Measurements from ENCODE around the gene PRDM10. TPM values are rescaled to one million over a fixed set of nuclear protein-coding genes. Genes with fewer than 3 reads are reported as not detected.

PRDM10 gene
- total and polyA plus RNA-seq, 3 experiments from 2014 or later: 2.8 to 17.7 (median 16.0) TPM

DNA sequence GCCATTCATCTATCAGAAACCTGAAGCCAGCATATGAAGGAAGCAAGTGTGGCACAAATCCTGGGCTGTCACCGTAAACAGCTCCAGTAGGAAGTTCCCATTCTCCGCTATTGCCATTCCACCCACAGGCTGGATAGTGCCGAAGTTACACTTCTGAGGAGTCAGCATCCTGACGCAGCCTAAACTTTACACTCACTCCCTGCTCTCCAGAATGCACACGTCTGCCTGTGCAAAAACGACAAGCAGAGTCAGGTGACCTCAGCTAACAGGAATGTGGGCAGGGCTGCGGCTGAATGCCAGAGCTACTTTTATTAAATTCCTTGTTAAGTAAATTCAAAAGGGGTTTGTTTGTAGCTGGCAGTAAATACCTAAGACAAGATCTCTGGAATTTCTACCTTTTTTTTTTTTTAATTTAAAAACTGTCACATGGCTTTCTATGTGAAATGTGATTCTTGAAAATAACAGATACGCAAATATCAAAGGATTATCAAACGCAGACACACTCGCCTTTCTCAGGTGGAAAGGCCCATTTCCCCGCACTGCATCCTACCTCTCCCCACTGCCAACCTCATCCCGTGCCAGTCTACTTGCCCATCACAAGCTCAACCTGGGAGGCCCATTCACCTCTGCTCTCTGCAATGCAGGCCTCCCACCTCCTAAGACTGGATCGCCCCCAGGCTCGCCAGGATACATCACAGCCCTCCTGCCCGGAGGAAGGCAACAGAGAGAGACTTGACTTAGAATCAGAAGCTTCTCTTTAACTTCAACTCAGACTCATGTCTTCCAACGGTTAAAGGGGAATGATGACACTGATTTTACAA, 140.7 kb downstream of the PRDM10 start:
- POLR2A ChIA-PET: interaction anchor here (0.7 kb wide), 1 partner anchor 8 kb away, joined by 3 read pairs; no protein-coding TSS in a partner anchor
- Mint-ChIP-seq H3K36me3 (peaks cover 15 to 73% (median 23%) of the 10 kb centered on the region in 3 donors), H3K9me3 (no peaks in the 10 kb centered on the region), H3K27ac (peak overlapping the region; percentile 41 to 92 (median 77)), H3K4me1 (peaks cover 21 to 54% (median 42%) of the 10 kb centered on the region in 3 donors), H3K4me3 (no peak overlapping the region), H3K27me3 (no peaks in the 10 kb centered on the region)
- no peak overlapping the region for H3K27ac ChIP-seq (ENCODE audit: low read depth, low read length)
- H3K9me3 ChIP-seq (ENCODE audit: low read length): no peaks in the 10 kb centered on the region
- H3K27me3 ChIP-seq (ENCODE audit: insufficient read depth, low read length, poor library complexity, severe bottlenecking): no peaks in the 10 kb centered on the region
- no peak overlapping the region for H3K4me3 ChIP-seq (ENCODE audit: low read length)
- CTCF ChIA-PET: interaction anchor here (1.0 to 2.1 kb wide), 3 partner anchors 11 to 270 kb away, joined by 3 to 5 read pairs (median 4); no protein-coding TSS in a partner anchor
- DNase-seq: no peak
- H3K4me1 ChIP-seq (ENCODE audit: insufficient read depth, low read length): peaks cover 40% of the 10 kb centered on the region
- H3K36me3 ChIP-seq (ENCODE audit: insufficient read depth, low read length): peaks cover 37% of the 10 kb centered on the region

DNA sequence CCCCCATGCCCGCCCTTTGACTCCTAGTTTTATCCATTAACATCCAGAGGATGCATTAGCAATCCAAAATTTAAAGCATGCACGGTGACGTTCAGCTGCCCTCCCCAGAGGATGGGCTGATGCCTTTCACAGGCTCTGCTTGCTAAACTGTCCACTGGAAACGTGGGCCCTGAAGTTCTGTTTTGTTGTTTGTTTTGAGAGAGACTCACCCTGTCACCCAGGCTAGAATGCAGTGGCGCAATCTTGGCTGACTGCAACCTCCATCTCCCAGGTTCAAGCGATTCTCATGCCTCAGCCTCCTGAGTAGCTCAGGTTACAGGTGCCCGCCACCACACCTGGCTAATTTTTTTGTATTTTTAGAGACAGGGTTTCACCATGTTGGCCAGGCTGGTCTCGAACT, 146.6 kb downstream of the PRDM10 start:
- H3K27ac Mint-ChIP-seq: peak overlapping the region in 2 of 8 donors; percentile 52 to 53
- H3K4me1 ChIP-seq (ENCODE audit: insufficient read depth, low read length): peaks cover 54% of the 10 kb centered on the region
- POLR2A ChIA-PET: no interaction called here

GRCh38 chr11:129855086-129855485, 147.5 kb downstream of the PRDM10 start:
- Mint-ChIP-seq H3K27ac (peak overlapping the region in 7 of 8 donors; percentile 0 to 98 (median 51)), H3K27me3 (no peaks in the 10 kb centered on the region), H3K4me3 (peak overlapping the region in 4 of 7 donors; percentile 6 to 32 (median 10)), H3K9me3 (no peaks in the 10 kb centered on the region), H3K36me3 (peaks cover 0 to 11% (median 2%) of the 10 kb centered on the region in 3 donors), H3K4me1 (peaks cover 35 to 55% (median 45%) of the 10 kb centered on the region in 3 donors)
- Histone ChIP-seq H3K27ac (ENCODE audit: low read depth, low read length) (no peak overlapping the region), H3K9me3 (ENCODE audit: low read length) (no peaks in the 10 kb centered on the region), H3K4me1 (ENCODE audit: insufficient read depth, low read length) (peaks cover 45% of the 10 kb centered on the region), H3K4me3 (ENCODE audit: low read length) (no peak overlapping the region), H3K27me3 (ENCODE audit: insufficient read depth, low read length, poor library complexity, severe bottlenecking) (no peaks in the 10 kb centered on the region), H3K36me3 (ENCODE audit: insufficient read depth, low read length) (no peaks in the 10 kb centered on the region)
- no peak for DNase-seq
- POLR2A ChIA-PET: interaction anchor here (0.8 to 2.4 kb wide), 2 partner anchors 40 kb away, joined by 3 to 16 read pairs; partner anchors contain the start of genes NFRKB and TMEM45B
- CTCF ChIA-PET: interaction anchor here (1.0 kb wide), 1 partner anchor 26 kb away, joined by 4 read pairs; no protein-coding TSS in a partner anchor

More for the DNA sequence above, 146.6 kb downstream of the PRDM10 start:
- DNase-seq: no peak
- Mint-ChIP-seq H3K36me3 (peaks cover 0 to 18% (median 2%) of the 10 kb centered on the region in 3 donors), H3K4me1 (peaks cover 38 to 62% (median 50%) of the 10 kb centered on the region in 3 donors), H3K4me3 (no peak overlapping the region), H3K27me3 (no peaks in the 10 kb centered on the region), H3K9me3 (no peaks in the 10 kb centered on the region)
- Histone ChIP-seq H3K27me3 (ENCODE audit: insufficient read depth, low read length, poor library complexity, severe bottlenecking) (no peaks in the 10 kb centered on the region), H3K27ac (ENCODE audit: low read depth, low read length) (no peak overlapping the region), H3K9me3 (ENCODE audit: low read length) (no peaks in the 10 kb centered on the region), H3K36me3 (ENCODE audit: insufficient read depth, low read length) (no peaks in the 10 kb centered on the region), H3K4me3 (ENCODE audit: low read length) (no peak overlapping the region)
- CTCF ChIA-PET: no interaction called here

- Mint-ChIP-seq H3K4me1 (peaks cover 33 to 48% (median 40%) of the 10 kb centered on the region in 3 donors), H3K27ac (peak overlapping the region in 7 of 8 donors; percentile 51 to 98 (median 94)), H3K27me3 (peaks cover 0 to 1% of the 10 kb centered on the region in 2 donors), H3K4me3 (peak overlapping the region in 6 of 7 donors; percentile 45 to 75 (median 64)), H3K36me3 (peaks cover 0 to 6% (median 2%) of the 10 kb centered on the region in 3 donors), H3K9me3 (no peaks in the 10 kb centered on the region)
- no peaks in the 10 kb centered on the region for H3K27me3 ChIP-seq (ENCODE audit: insufficient read depth, low read length, poor library complexity, severe bottlenecking)
- POLR2A ChIA-PET: interaction anchor here (0.6 to 2.4 kb wide), 5 partner anchors 9 to 149 kb away, joined by 3 to 16 read pairs (median 4); partner anchors contain the start of genes NFRKB, PRDM10 and TMEM45B
- no peaks in the 10 kb centered on the region for H3K36me3 ChIP-seq (ENCODE audit: insufficient read depth, low read length)
- H3K27ac ChIP-seq (ENCODE audit: low read depth, low read length): no peak overlapping the region
- H3K9me3 ChIP-seq (ENCODE audit: low read length): no peaks in the 10 kb centered on the region
- peak overlapping the region; percentile 33 for H3K4me3 ChIP-seq (ENCODE audit: low read length)
- CTCF ChIA-PET: interaction anchor here (1.0 to 1.4 kb wide), 5 partner anchors 27 to 278 kb away, joined by 3 to 4 read pairs (median 3); no protein-coding TSS in a partner anchor
- no peak for DNase-seq
- peaks cover 38% of the 10 kb centered on the region for H3K4me1 ChIP-seq (ENCODE audit: insufficient read depth, low read length)
Observed at GRCh38 chr11:129854232-129854805, 148.3 kb downstream of the PRDM10 start.

GRCh38 chr11:129853518-129854231, 149.0 kb downstream of the PRDM10 start:
- H3K4me3 Mint-ChIP-seq: peak overlapping the region in 6 of 7 donors; percentile 6 to 75 (median 62)
- Histone ChIP-seq H3K4me3 (ENCODE audit: low read length) (peak overlapping the region; percentile 33), H3K4me1 (ENCODE audit: insufficient read depth, low read length) (peaks cover 31% of the 10 kb centered on the region), H3K27me3 (ENCODE audit: insufficient read depth, low read length, poor library complexity, severe bottlenecking) (no peaks in the 10 kb centered on the region), H3K27ac (ENCODE audit: low read depth, low read length) (peak overlapping the region; percentile 21), H3K9me3 (ENCODE audit: low read length) (no peaks in the 10 kb centered on the region), H3K36me3 (ENCODE audit: insufficient read depth, low read length) (no peaks in the 10 kb centered on the region)
- H3K27ac Mint-ChIP-seq: peak overlapping the region; percentile 51 to 98 (median 94)
- peak; percentile 10 to 89 (median 73) for DNase-seq
- H3K36me3 Mint-ChIP-seq: peaks cover 0 to 1% (median 0%) of the 10 kb centered on the region in 3 donors
- ChIA-PET CTCF (interaction anchor here (0.6 to 1.4 kb wide), 5 partner anchors 36 to 278 kb away, joined by 3 to 4 read pairs (median 3); no protein-coding TSS in a partner anchor), POLR2A (interaction anchor here (0.5 to 2.4 kb wide), 7 partner anchors 8 to 149 kb away, joined by 3 to 16 read pairs (median 4); partner anchors contain the start of genes PRDM10 and TMEM45B)
- peaks cover 0 to 1% of the 10 kb centered on the region in 2 donors for H3K27me3 Mint-ChIP-seq
- H3K9me3 Mint-ChIP-seq: no peaks in the 10 kb centered on the region
- peaks cover 31 to 41% (median 35%) of the 10 kb centered on the region in 3 donors for H3K4me1 Mint-ChIP-seq

DNA sequence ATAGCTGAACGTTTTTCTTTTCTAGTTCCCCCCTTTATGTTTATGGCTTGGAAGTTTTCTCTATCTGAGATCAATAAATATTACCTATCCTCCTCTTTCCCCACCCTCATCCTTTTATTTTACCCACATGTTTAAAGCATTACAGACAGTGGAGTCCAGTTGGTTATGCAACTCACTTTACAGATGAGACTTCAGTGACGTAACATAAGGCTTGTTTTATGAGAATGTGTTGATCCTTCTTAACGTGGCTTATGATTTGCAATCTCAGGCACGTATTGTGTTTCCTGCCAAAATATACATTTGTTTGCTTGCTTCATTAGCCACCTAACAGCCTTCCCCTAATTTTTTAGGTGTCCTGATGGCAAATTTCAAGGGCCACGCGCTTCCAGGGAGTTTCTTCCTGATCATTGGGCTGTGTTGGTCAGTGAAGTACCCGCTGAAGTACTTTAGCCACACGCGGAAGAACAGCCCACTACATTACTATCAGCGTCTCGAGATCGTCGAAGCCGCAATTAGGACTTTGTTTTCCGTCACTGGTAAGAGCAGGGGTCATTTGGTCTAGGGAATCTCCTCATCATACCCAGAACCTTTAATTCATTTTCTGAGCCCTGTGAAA, 150.4 kb downstream of the PRDM10 start:
- no peak overlapping the region for H3K27ac ChIP-seq (ENCODE audit: low read depth, low read length)
- no peaks in the 10 kb centered on the region for H3K9me3 Mint-ChIP-seq
- no peak for DNase-seq
- peaks cover 31 to 34% (median 33%) of the 10 kb centered on the region in 3 donors for H3K4me1 Mint-ChIP-seq
- no peaks in the 10 kb centered on the region for H3K27me3 ChIP-seq (ENCODE audit: insufficient read depth, low read length, poor library complexity, severe bottlenecking)
- no peaks in the 10 kb centered on the region for H3K36me3 ChIP-seq (ENCODE audit: insufficient read depth, low read length)
- H3K36me3 Mint-ChIP-seq: no peaks in the 10 kb centered on the region
- peak overlapping the region in 1 of 7 donors; percentile 18 for H3K4me3 Mint-ChIP-seq
- H3K9me3 ChIP-seq (ENCODE audit: low read length): no peaks in the 10 kb centered on the region
- CTCF ChIA-PET: no interaction called here
- H3K4me3 ChIP-seq (ENCODE audit: low read length): peak overlapping the region; percentile 21
- H3K27ac Mint-ChIP-seq: peak overlapping the region in 6 of 8 donors; percentile 51 to 98 (median 93)
- peaks cover 28% of the 10 kb centered on the region for H3K4me1 ChIP-seq (ENCODE audit: insufficient read depth, low read length)
- H3K27me3 Mint-ChIP-seq: peaks cover 0 to 1% of the 10 kb centered on the region in 2 donors
- POLR2A ChIA-PET: no interaction called here

Data from CD8-positive, alpha-beta memory T cell (primary cell).